Dermis blood vessel endothelial cell (primary cell): Measurements from ENCODE around the gene C22orf23. TPM values are rescaled to one million over a fixed set of nuclear protein-coding genes. Genes with fewer than 3 reads are reported as not detected.

Experiments used
- DNase-seq: peaks from one replicate; pipeline ENCODE4 v3.0.0; 2010
- total RNA-seq: library from RNA; depleted of rRNA; stranded (reverse); fragments of >200 nt; gene quantifications from 2 replicates; pipeline ENCODE4 v1.2.3, GENCODE V29; 2014

Gene C22orf23
- total RNA-seq, 1 donor from 2014 or later: not detected

GRCh38 chr22:37924386-37925065 is 28.9 kb downstream of the C22orf23 start:
- no peak for DNase-seq

GRCh38 chr22:37923927-37924326 is 29.5 kb downstream of the C22orf23 start:
- no peak for DNase-seq

GRCh38 chr22:37922191-37922590 is 31.2 kb downstream of the C22orf23 start:
- DNase-seq: no peak

- DNase-seq: no peak
These were observed 33.3 kb downstream of the C22orf23 start for GRCh38 chr22:37920126-37920525.

GRCh38 chr22:37918580-37919270 is 34.7 kb downstream of the C22orf23 start:
- DNase-seq: no peak

- no peak for DNase-seq
These were observed 35.4 kb downstream of the C22orf23 start for GRCh38 chr22:37917874-37918548.

GRCh38 chr22:37916311-37916710 is 37.1 kb downstream of the C22orf23 start:
- no peak for DNase-seq

- DNase-seq: no peak
These were observed 40.1 kb downstream of the C22orf23 start for GRCh38 chr22:37913233-37913721.

- DNase-seq: no peak
These were observed 41.2 kb downstream of the C22orf23 start for GRCh38 chr22:37912171-37912570.

- no peak for DNase-seq
These were observed 41.7 kb downstream of the C22orf23 start for GRCh38 chr22:37911697-37912096.

- DNase-seq: no peak
These were observed 42.3 kb downstream of the C22orf23 start for GRCh38 chr22:37910890-37911672.

- no peak for DNase-seq
These were observed 43.6 kb downstream of the C22orf23 start for GRCh38 chr22:37909766-37910165.

GRCh38 chr22:37907036-37907954 is 46.1 kb downstream of the C22orf23 start:
- no peak for DNase-seq

GRCh38 chr22:37906364-37907008 is 46.9 kb downstream of the C22orf23 start:
- DNase-seq: no peak

GRCh38 chr22:37905534-37906363 is 47.7 kb downstream of the C22orf23 start, which contains the start of gene MICALL1:
MICALL1 (plus strand) TSS chr22:37906297; CDS start chr22:37906423, 126 bp downstream.
- peak; percentile 75 for DNase-seq

GRCh38 chr22:37904572-37905533 is 48.5 kb downstream of the C22orf23 start:
- peak; percentile 95 for DNase-seq

- no peak for DNase-seq
These were observed 54.8 kb downstream of the C22orf23 start for GRCh38 chr22:37898441-37899181.

GRCh38 chr22:37897807-37898206 is 55.6 kb downstream of the C22orf23 start:
- DNase-seq: no peak
